Adipose tissue (tissue), 3 donors: ENCODE measurements around the gene ZNF326. TPM values are rescaled to one million over a fixed set of nuclear protein-coding genes. Genes with fewer than 3 reads are reported as not detected.
"Not testable (repeated sequence)": the region's sequence is repeated elsewhere in the genome, so short reads cannot be mapped to it uniquely, and the experiment has no call there.

ENCODE experiments used
- H3K27ac ChIP-seq: one replicate; pipeline ENCODE4 v1.5.1; 2013; ENCODE audit warnings: low read depth, low read length
- WGBS, 3 donors: extraction: QIAGEN DNeasy Blood & Tissue Kit; methylation state at CpG; one replicate each; pipeline ENCODE4 v1.1.7; 2013; 5-methylcytosine and 5-hydroxymethylcytosine counted together
- polyA plus RNA-seq, 3 donors: library from polyadenylated mRNA; stranded (reverse); fragments of 200-250 nt; gene quantifications; one replicate each; pipeline ENCODE4 v1.2.3, GENCODE V29; 2013
- donor health status: healthy with polysubstance abuse.
- donor health status: Bipolar disorder and iron deficiency.
- donor health status: healthy.

ZNF326 gene
- polyA plus RNA-seq, 3 donors = 6.3 to 16.0 (median 9.8) TPM

DNA sequence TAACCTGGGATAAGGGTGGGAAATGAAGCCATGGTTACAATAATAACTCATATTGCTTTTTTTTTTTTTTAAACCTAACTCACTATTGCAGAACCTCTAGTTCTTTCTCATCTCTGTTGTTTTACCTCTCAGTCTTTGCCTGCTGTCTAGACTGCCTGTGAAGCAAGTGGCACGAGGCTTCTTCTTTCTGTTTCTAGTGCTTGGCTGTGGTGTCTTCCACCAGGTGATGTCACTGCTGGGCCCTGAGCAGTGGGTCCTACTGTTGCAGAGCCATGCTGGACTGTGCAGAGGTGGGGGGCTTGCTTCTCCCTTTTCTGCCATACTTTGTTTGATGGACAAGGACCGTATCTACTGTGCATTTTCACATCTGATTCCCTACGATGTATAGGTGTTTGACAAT lies 51.7 kb downstream of the ZNF326 start:
- no peak overlapping the region for H3K27ac ChIP-seq
- WGBS, 3 donors = 71 to 89% (median 81%) methylated on average over 3 of the region's 3 CpGs

DNA sequence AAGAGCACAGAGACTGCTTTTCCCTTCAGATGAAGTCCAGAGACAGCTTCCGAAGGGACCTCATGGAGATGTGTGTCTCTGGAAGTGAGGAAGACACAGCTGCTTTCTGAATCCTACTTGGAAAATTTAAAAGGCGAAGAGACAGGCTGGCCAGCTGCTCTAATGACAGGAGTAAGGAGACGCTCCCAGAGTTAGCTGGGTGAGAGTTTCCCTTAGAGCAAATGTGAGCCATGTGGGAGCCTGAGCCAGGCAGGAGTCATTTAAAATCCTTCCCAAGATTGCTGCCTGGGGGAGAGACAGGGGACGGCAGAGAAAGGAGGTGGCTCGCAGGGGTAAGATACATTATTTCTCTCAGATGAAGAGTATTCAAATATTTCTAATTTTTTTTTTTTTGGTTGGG lies 53.1 kb downstream of the ZNF326 start:
- 63 to 76% (median 75%) methylated on average over 5 of the region's 5 CpGs for WGBS, 3 donors
- no peak overlapping the region for H3K27ac ChIP-seq

DNA sequence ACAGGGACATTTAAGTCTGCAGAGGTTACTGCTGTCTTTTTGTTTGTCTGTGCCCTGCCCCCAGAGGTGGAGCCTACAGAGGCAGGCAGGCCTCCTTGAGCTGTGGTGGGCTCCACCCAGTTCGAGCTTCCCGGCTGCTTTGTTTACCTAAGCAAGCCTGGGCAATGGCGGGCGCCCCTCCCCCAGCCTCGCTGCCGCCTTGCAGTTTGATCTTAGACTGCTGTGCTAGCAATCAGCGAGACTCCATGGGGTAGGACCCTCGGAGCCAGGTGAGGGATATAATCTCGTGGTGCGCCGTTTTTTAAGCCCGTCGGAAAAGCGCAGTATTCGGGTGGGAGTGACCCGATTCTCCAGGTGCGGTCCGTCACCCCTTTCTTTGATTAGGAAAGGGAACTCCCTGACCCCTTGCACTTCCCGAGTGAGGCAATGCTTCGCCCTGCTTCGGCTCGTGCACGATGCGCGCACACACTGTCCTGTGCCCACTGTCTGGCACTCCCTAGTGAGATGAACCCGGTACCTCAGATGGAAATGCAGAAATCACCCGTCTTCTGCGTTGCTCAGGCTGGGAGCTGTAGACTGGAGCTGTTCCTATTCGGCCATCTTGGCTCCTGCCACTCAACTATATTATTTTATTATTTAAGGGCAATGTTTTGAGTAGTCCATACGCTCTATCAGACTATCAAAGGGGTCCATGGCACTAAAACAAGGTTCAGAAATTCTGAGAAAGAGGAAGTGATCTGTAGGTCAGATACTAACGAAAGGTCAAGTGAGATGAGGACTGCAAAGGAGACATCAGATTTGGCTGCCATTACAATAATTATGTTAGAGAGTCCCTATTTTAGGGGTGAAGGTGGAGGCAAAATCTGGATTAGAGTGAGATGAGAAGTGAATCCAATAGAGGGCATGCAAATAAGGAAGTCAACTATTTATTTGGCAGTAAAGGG lies 68.1 kb downstream of the ZNF326 start:
- not testable (repeated sequence) for H3K27ac ChIP-seq
- 91 to 95% (median 92%) methylated on average over 25 to 27 of the region's 31 CpGs for WGBS, 3 donors

DNA sequence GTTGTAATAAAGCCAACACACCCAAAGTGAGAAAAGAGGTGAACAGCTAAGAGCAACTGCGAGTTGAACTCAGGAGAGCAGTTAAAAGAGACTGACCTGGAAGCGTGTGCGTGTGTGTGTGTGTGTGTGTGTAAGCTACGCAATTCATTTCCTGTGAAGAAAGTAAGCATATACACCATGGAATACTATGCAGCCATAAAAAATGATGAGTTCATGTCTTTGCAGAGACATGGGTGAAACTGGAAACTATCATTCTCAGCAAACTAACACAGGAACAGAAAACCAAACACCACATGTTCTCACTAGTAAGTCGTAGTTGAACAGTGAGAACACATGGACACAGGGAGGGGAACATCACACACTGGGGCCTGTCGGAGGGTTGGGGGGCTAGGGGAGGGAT lies 69.2 kb downstream of the ZNF326 start:
- not testable (repeated sequence) for H3K27ac ChIP-seq
- 83 to 92% (median 89%) methylated on average over 6 of the region's 6 CpGs for WGBS, 3 donors

DNA sequence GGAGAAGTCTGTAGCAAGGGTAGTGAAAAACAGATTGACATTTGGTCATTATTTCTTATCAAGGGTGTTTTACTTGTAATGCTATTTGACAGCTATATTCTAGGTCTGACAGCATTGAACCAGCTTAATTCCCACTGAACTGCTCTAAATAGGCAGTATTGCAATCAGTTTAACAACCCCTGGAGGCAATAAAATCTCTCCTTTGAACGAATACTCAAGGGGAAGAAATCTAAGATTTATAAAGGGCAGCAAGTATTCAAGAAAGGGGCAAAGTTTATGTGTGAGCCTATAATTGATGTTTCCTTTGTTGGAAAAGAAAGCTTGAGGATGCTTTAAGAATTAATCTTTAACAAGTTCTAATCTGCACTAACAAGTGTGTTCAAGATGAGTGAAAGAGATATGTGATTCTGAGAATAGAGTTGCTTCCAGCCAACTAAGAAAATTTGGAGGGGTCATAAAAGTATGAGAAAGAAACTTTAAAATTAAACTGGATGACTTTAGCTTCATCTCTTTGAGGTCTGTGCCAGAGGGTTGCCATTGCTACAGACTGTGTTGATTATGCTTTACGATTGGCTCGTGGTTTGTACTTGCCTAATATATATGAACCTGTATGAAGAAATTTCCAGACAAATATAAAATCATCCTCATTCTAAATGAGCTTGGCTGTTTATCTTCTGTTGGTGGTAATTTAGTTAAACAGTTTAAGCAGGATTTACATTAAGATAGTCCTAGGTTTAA lies 72.5 kb downstream of the ZNF326 start:
- WGBS, 3 donors = 54 to 74% (median 57%) methylated on average over 3 of the region's 3 CpGs
- no peak overlapping the region for H3K27ac ChIP-seq

DNA sequence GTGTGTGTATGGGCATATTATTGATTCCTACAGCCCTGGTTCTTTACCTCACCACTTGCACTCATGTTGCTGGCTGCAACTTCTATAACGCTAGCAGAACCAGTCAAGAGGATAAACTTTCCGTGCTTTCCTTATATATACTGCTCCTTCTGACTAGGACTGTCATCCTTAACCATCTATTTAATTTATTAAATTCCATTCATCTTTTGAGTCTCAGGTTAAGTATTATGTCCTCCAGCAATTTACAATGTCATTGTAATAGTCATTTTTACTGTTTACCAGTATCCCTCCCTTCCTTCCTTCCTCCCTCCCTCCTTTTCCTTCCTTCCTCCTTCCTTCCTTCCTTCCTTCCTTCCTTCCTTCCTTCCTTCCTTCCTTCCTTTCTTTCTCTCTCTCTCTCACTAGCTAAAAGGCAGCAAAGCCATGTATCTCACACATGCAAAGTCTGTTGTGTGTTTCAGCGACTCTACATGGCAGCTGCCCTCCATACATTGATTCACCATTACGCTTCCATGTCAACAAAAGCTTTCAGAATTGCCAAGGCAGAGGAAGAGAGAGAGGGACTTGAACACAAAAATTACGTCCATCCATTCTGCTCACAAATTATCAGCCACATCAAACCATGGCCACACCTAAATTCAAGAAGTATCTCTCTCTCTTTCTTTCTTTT lies 73.8 kb downstream of the ZNF326 start:
- 87 to 94% (median 90%) methylated on average over 5 of the region's 5 CpGs for WGBS, 3 donors
- no peak overlapping the region for H3K27ac ChIP-seq

DNA sequence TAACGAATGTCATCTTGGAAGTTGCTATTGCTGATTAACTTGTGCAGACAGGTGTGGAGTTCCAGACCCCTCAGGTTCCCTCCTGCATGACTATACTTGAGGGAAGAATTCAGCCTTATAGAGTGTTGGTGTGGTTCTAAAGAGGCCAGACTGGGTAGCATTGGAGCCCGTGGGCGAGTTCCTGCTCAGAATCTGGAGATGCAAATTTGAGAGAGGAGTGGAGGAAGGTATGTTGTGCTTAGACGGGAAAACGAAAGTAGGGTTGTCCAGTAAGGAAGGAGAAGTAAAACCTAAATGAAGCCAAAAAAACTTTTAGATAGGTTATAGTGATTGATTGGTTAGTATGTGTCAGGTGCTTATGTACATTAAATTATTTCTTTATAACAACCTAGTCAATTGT lies 79.2 kb downstream of the ZNF326 start:
- H3K27ac ChIP-seq = no peak overlapping the region
- 50 to 72% (median 57%) methylated on average over 5 of the region's 5 CpGs for WGBS, 3 donors

DNA sequence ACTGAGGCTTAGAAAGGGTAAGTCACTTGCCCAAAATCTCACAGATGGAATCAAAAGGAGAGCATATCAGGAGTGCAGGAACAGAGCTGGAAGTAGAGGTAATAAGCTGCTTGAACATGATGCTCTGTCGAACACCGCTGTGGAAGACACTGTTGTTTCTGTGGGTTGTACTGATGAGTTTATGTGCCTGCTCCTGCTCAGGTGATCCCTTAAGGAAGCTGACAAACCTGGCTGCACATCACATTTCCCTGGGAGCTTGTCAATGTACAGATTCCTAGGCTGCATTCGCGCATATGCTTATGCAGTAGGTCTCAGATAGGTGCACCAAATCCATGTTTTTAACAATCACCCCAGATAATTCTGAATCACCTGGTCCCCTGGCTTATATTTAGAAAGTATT lies 79.7 kb downstream of the ZNF326 start:
- WGBS, 3 donors = 77 to 92% (median 85%) methylated on average over 4 of the region's 4 CpGs
- H3K27ac ChIP-seq = no peak overlapping the region

DNA sequence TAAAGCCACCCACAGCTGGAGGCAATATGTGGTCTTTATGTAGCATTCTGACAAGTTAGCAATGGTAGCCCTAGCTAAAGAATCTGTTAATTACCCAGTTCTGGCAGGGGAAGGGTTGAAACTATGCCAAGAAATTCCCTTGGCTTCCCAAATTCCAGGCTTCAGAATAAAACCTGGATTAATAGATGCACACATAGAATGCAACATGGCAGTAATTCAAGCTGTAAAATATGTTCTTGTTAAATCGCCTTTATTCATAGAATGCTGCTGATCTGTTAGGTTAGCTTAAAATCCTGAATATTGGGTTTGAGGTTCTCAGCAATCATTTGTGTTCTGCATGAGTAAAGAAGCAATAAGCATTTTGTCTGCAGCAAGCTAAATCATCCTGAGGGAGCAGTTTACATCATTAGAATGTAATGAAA lies 80.1 kb downstream of the ZNF326 start:
- H3K27ac ChIP-seq = no peak overlapping the region
- WGBS, 3 donors = 55 to 62% (median 56%) methylated on average over 1 of the region's 1 CpG

DNA sequence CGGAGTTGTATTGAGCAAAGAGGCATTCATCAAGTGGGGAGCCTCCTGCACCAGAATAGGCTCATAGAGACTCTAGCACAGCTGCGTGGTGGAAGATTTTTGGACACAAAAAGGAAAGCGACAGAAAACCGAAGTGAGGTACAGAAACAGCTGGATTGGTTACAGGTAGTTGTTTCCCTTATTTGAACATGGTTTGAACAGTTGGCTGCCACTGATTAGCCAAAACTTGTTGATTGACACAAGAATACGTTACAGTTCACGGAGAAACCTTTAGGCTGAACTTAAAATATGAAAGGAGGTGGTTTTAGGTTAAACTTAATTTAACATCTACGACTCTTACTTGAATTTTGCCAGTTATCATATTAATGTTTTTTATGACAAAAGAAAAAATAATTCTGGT lies 89.1 kb downstream of the ZNF326 start:
- no peak overlapping the region for H3K27ac ChIP-seq
- WGBS, 3 donors = 84 to 91% (median 90%) methylated on average over 7 of the region's 7 CpGs

Other genes with a start within 250 kb of the ZNF326 start
- gene LRRC8D, start 174.1 kb upstream of the ZNF326 start, polyA plus RNA-seq = 1 to 10 TPM; 2.5 to 6.3 (median 3.8) TPM